Uterus (tissue), 4 donors: ENCODE results near the gene MTUS2. TPM values are rescaled to one million over a fixed set of nuclear protein-coding genes. Genes with fewer than 3 reads are reported as not detected.

Experiments
- DNase-seq, 2 donors: peaks; one replicate each; pipeline ENCODE4 v3.0.0-alpha.2; 2019 to 2020
- H3K27ac ChIP-seq, 2 donors: fragments of 200-600 bp; sonication (generic); 1 replicate in 1 of 2; 2 replicates in 1 of 2; pipeline ENCODE4 v1.5.1; 2016 to 2018
- H3K27me3 ChIP-seq, 2 donors: fragments of 200-600 bp; sonication (generic); one replicate each; pipeline ENCODE4 v1.5.1; 2018 to 2019; ENCODE audit warnings: control low read depth in 1 of 2
- H3K36me3 ChIP-seq, 2 donors: fragments of 200-600 bp; sonication (generic); one replicate each; pipeline ENCODE4 v1.5.1; 2019; ENCODE audit warnings: control low read depth in 1 of 2
- H3K4me1 ChIP-seq, 2 donors: fragments of 200-600 bp; sonication (generic); one replicate each; pipeline ENCODE4 v1.5.1; 2018 to 2019; ENCODE audit warnings: control low read depth in 1 of 2
- H3K4me3 ChIP-seq, 2 donors: fragments of 200-600 bp; sonication (generic); 1 replicate in 1 of 2; 2 replicates in 1 of 2; pipeline ENCODE4 v1.5.1; 2018 to 2019; ENCODE audit warnings: mild to moderate bottlenecking in 1 of 2
- H3K9me3 ChIP-seq, 2 donors: fragments of 200-600 bp; sonication (generic); one replicate each; pipeline ENCODE4 v1.5.1; 2019; ENCODE audit warnings: control low read depth in 1 of 2
- POLR2A ChIP-seq, 2 donors: fragments of 450-650 bp; IDR thresholded peaks; one replicate each; pipeline ENCODE4 v1.6.1; 2016; ENCODE audit warnings: antibody characterized with exemption in 2 of 2, mild to moderate bottlenecking in 1 of 2, moderate library complexity in 1 of 2
- intact Hi-C: fragments of 100-400 bp; cut with DNase I; formaldehyde crosslinking; loops from one replicate; pipeline ENCODE4 v1.15.1; 2023; ENCODE audit warnings: low total_unique reads
- total RNA-seq, 4 donors: library from RNA; depleted of rRNA in 3 of 4; stranded (reverse); fragments of >200 nt in 3 of 4; gene quantifications; one replicate each; pipeline versions ENCODE4 v1.1.0 to v1.2.4, GENCODE V29; 2014 to 2023
- TF ChIP-seq, protein P1 (sequence below), 4 experiments: fragments of 200-600 bp in 2 of 4; fragments of 450-650 bp in 2 of 4; sonication (generic) in 2 of 4; IDR thresholded peaks; one replicate each; pipeline ENCODE4 v1.5.1; 2016 to 2019; ENCODE audit warnings: antibody characterized with exemption in 4 of 4, mild to moderate bottlenecking in 2 of 4, moderate library complexity in 1 of 4
- donor health status: DM: yes; HTN: yes; CAD: no.

MTUS2 gene
- total RNA-seq, 4 donors from 2014 or later = 0.26 to 4.0 (median 3.6) TPM; not detected in 1

DNA sequence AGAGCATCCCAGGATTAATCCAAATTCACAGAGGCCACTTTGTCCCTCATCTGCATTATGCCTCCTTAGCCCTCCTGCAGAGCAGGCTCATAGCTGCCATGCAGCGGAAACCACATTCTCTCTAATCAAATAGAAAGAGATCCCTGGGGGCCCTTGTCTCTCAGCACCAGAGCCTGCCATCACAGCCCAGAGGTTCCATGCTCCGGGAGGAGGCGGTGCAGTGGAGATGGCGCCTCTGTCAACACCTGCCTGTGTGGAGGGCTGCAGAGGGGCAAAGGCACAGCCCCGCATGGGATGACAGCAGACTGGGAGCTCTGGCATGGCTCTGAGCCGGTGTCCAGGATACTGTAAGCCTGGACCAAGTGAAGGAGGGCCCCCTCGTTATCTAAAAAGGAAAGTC is 664.1 kb downstream of the MTUS2 start:
- Histone ChIP-seq H3K4me1 (no peaks in the 10 kb centered on the region), H3K36me3 (no peaks in the 10 kb centered on the region), H3K27ac (no peak overlapping the region), H3K9me3 (no peaks in the 10 kb centered on the region), H3K4me3 (no peak overlapping the region), H3K27me3 (no peaks in the 10 kb centered on the region)
- no peak for TF ChIP-seq POLR2A (IDR thresholded peaks at IDR 0.05)
- TF ChIP-seq, protein P1, sequence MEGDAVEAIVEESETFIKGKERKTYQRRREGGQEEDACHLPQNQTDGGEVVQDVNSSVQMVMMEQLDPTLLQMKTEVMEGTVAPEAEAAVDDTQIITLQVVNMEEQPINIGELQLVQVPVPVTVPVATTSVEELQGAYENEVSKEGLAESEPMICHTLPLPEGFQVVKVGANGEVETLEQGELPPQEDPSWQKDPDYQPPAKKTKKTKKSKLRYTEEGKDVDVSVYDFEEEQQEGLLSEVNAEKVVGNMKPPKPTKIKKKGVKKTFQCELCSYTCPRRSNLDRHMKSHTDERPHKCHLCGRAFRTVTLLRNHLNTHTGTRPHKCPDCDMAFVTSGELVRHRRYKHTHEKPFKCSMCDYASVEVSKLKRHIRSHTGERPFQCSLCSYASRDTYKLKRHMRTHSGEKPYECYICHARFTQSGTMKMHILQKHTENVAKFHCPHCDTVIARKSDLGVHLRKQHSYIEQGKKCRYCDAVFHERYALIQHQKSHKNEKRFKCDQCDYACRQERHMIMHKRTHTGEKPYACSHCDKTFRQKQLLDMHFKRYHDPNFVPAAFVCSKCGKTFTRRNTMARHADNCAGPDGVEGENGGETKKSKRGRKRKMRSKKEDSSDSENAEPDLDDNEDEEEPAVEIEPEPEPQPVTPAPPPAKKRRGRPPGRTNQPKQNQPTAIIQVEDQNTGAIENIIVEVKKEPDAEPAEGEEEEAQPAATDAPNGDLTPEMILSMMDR (IDR thresholded peaks at IDR 0.05) = no peak
- DNase-seq = no peak
- intact Hi-C loops = no loop called here

GRCh38 chr13:29484796-29485195 is 664.7 kb downstream of the MTUS2 start:
- no peak for DNase-seq
- H3K4me1 ChIP-seq = no peaks in the 10 kb centered on the region
- no peaks in the 10 kb centered on the region for H3K9me3 ChIP-seq
- H3K27ac ChIP-seq = no peak overlapping the region
- intact Hi-C loops = no loop called here
- no peaks in the 10 kb centered on the region for H3K27me3 ChIP-seq
- H3K36me3 ChIP-seq = no peaks in the 10 kb centered on the region
- TF ChIP-seq POLR2A (IDR thresholded peaks at IDR 0.05) = no peak
- TF ChIP-seq, protein P1 (IDR thresholded peaks at IDR 0.05) = no peak
- H3K4me3 ChIP-seq = no peak overlapping the region

DNA sequence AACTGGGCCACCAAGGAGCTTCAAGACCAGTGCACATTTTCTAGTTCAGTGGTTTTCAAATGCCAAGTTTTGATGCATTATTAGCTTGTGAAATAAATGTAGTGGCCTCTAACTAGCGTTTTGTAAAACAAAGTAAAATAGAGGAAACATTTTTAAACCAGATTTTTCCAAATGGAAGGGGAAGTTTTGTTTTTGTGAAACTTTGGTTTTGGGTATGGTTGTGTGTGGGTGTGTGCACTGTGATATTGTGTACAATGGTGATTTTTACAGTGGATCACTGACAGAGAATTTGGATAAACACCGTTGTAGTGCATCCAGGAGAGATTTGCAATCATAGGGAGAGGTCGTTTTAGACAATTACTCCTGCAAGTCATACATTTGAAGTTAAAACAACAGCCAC is 666.4 kb downstream of the MTUS2 start:
- DNase-seq = no peak
- Histone ChIP-seq H3K36me3 (no peaks in the 10 kb centered on the region), H3K4me1 (no peaks in the 10 kb centered on the region), H3K9me3 (no peaks in the 10 kb centered on the region), H3K27ac (no peak overlapping the region), H3K27me3 (no peaks in the 10 kb centered on the region), H3K4me3 (no peak overlapping the region)
- TF ChIP-seq, protein P1 (IDR thresholded peaks at IDR 0.05) = no peak
- TF ChIP-seq POLR2A (IDR thresholded peaks at IDR 0.05) = no peak
- intact Hi-C loops = no loop called here

DNA sequence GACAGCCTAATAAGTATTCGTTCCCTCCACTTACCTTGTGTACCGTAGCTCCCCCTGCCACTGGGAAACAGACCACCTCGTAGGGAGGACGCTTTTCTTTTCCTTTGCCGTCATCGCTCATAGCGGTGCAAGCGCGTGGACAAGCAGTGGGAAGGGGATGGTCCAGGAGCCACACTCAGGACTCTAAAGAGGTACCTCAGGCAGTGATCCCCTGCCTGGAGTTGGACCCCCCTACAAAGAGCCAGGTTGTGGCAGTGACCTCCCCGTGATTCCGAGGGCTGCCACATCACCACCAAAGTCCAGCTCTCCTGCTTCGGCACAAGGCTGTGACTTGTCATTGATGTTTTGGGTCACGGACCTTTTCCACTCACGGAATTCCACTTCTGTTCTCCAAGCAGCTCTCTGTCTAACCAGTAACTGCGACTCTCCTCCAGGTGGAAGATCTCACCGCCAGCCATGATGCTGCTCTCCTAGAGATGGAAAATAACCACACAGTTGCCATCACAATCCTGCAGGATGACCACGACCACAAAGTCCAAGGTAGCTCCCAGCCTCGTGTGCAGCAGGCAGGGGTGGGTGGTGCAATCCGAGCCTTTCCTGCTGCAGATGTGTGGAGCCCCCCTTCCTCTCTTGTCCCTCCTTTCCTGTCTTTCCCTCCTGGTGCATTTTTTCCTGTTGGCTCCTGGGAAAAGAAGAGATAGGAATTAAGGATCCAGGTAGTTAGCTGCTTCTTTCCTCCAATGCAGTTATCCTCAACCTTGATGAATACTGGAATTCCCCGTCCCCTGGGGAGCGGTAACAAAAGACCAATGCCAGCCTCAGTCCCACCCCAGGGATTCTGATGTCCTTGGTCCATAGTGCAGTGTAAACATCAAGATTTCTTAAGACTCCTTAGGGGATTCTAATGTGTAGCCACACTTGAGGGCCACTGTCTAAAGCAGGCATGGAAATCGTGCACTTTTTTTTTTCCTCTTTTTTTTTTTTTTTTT is 667.6 kb downstream of the MTUS2 start:
- no peaks in the 10 kb centered on the region for H3K4me1 ChIP-seq
- no peaks in the 10 kb centered on the region for H3K9me3 ChIP-seq
- peak in 1 of 2 donors; percentile 3 for DNase-seq
- intact Hi-C loops = no loop called here
- H3K4me3 ChIP-seq = no peak overlapping the region
- no peaks in the 10 kb centered on the region for H3K27me3 ChIP-seq
- TF ChIP-seq, protein P1 (IDR thresholded peaks at IDR 0.05) = no peak
- no peak for TF ChIP-seq POLR2A (IDR thresholded peaks at IDR 0.05)
- no peaks in the 10 kb centered on the region for H3K36me3 ChIP-seq
- no peak overlapping the region for H3K27ac ChIP-seq
